Measurements from ENCODE around the gene GALNS.
"Not testable (repeated sequence)": the region's sequence is repeated elsewhere in the genome, so short reads cannot be mapped to it uniquely, and the experiment has no call there.

The GALNS gene

GRCh38 chr16:88834670-88835069 is 22.1 kb downstream of the GALNS start:
- no peak for DNase-seq

GRCh38 chr16:88833086-88833485 is 23.7 kb downstream of the GALNS start:
- no peak for DNase-seq

- no peak for DNase-seq
Observed at GRCh38 chr16:88831838-88832237, 24.9 kb downstream of the GALNS start.

GRCh38 chr16:88830783-88831182 is 26.0 kb downstream of the GALNS start:
- no peak for DNase-seq

GRCh38 chr16:88830258-88830657 is 26.5 kb downstream of the GALNS start:
- no peak for DNase-seq

GRCh38 chr16:88828711-88829110 is 28.0 kb downstream of the GALNS start:
- no peak for DNase-seq

GRCh38 chr16:88827727-88828126 is 29.0 kb downstream of the GALNS start:
- DNase-seq: no peak

- DNase-seq: no peak
Observed at GRCh38 chr16:88826070-88826840, 30.5 kb downstream of the GALNS start.

- no peak for DNase-seq
Observed at GRCh38 chr16:88825146-88825545, 31.6 kb downstream of the GALNS start.

GRCh38 chr16:88824256-88825077 is 32.3 kb downstream of the GALNS start:
- DNase-seq: no peak

- not testable (repeated sequence) for DNase-seq
Observed at GRCh38 chr16:88823646-88824045, 33.1 kb downstream of the GALNS start.

- DNase-seq: no peak
Observed at GRCh38 chr16:88822281-88823040, 34.3 kb downstream of the GALNS start.

- DNase-seq: no peak
Observed at GRCh38 chr16:88821168-88821850, 35.4 kb downstream of the GALNS start.

- DNase-seq: no peak
Observed at GRCh38 chr16:88820385-88821025, 36.2 kb downstream of the GALNS start.

GRCh38 chr16:88819126-88819525 is 37.6 kb downstream of the GALNS start:
- no peak for DNase-seq

- no peak for DNase-seq
Observed at GRCh38 chr16:88818575-88818874, 38.2 kb downstream of the GALNS start.

GRCh38 chr16:88817785-88818574 is 38.8 kb downstream of the GALNS start:
- DNase-seq: no peak

GRCh38 chr16:88816736-88817535 is 39.8 kb downstream of the GALNS start:
- DNase-seq: no peak

GRCh38 chr16:88815901-88816589 is 40.7 kb downstream of the GALNS start:
- DNase-seq: peak; percentile 74

- no peak for DNase-seq
Observed at GRCh38 chr16:88815227-88815626, 41.5 kb downstream of the GALNS start.
